CD14-positive monocyte (primary cell): ENCODE results near the gene IKZF2. TPM values are rescaled to one million over a fixed set of nuclear protein-coding genes. Genes with fewer than 3 reads are reported as not detected.

Experiments used
- DNase-seq, 3 donors: peaks; one replicate each; pipeline ENCODE4 v3.0.0-alpha.2; 2011 to 2022
- H2AFZ ChIP-seq: 2 replicates; pipeline ENCODE4 v1.6.0; 2012; ENCODE audit warnings: mild to moderate bottlenecking, low read depth, low read length, inconsistent platforms; ENCODE audit not compliant: insufficient read depth, poor library complexity, severe bottlenecking
- H3K27ac ChIP-seq, 2 donors: 1 replicate in 1 of 2; 2 replicates in 1 of 2; pipeline ENCODE4 v1.5.1; 2012 to 2013; ENCODE audit warnings: low read length in 2 of 2, control low read depth in 1 of 2, inconsistent platforms in 1 of 2, low read depth in 1 of 2, mild to moderate bottlenecking in 1 of 2
- H3K27me3 ChIP-seq, 2 donors: one replicate each; pipeline versions ENCODE4 v1.6.0 to v1.6.1; 2011 to 2013; ENCODE audit warnings: low read length in 2 of 2; ENCODE audit not compliant: control insufficient read depth in 2 of 2, insufficient read depth in 2 of 2
- H3K36me3 ChIP-seq, 2 donors: replicated peaks in 1 of 2; 1 replicate in 1 of 2; 2 replicates in 1 of 2; pipeline versions ENCODE4 v1.5.1 to v1.6.1; 2012 to 2013; ENCODE audit warnings: low read length in 2 of 2, control low read depth in 1 of 2, inconsistent platforms in 1 of 2, mild to moderate bottlenecking in 1 of 2; ENCODE audit not compliant: insufficient read depth in 2 of 2, control insufficient read depth in 1 of 2
- H3K4me1 ChIP-seq, 2 donors: 1 replicate in 1 of 2; 2 replicates in 1 of 2; pipeline versions ENCODE4 v1.5.1 to v1.6.1; 2012 to 2013; ENCODE audit warnings: low read length in 2 of 2, control low read depth in 1 of 2, inconsistent platforms in 1 of 2, mild to moderate bottlenecking in 1 of 2, moderate library complexity in 1 of 2; ENCODE audit not compliant: insufficient read depth in 2 of 2, control insufficient read depth in 1 of 2
- H3K4me2 ChIP-seq: replicated peaks from 2 replicates; pipeline ENCODE3; 2012; ENCODE audit warnings: low read length, moderate library complexity, mild to moderate bottlenecking; ENCODE audit not compliant: poor library complexity, severe bottlenecking; ENCODE audit errors: extremely low read depth
- H3K4me3 ChIP-seq, 3 experiments: fragments of 200-600 bp in 1 of 3; sonication (generic) in 1 of 3; replicated peaks in 1 of 3; 1 replicate in 2 of 3; 2 replicates in 1 of 3; pipeline ENCODE4 v1.5.1; 2011 to 2013; ENCODE audit warnings: low read length in 3 of 3, mild to moderate bottlenecking in 3 of 3, control low read depth in 2 of 3, low read depth in 2 of 3, inconsistent platforms in 1 of 3, moderate library complexity in 1 of 3
- H3K79me2 ChIP-seq: 2 replicates; pipeline ENCODE4 v1.6.0; 2012; ENCODE audit warnings: mild to moderate bottlenecking, control low read depth, inconsistent platforms, low read length, moderate library complexity; ENCODE audit not compliant: insufficient read depth
- H3K9ac ChIP-seq: 2 replicates; pipeline ENCODE4 v1.6.0; 2017; ENCODE audit warnings: low read length, mild to moderate bottlenecking; ENCODE audit not compliant: insufficient read depth, poor library complexity, severe bottlenecking
- H3K9me3 ChIP-seq, 2 donors: replicated peaks in 1 of 2; 1 replicate in 1 of 2; 2 replicates in 1 of 2; pipeline versions ENCODE4 v1.5.1 to v1.6.1; 2012 to 2013; ENCODE audit warnings: low read length in 2 of 2, control low read depth in 1 of 2; ENCODE audit not compliant: control insufficient read depth in 1 of 2, insufficient read depth in 1 of 2
- H4K20me1 ChIP-seq: 2 replicates; pipeline ENCODE4 v1.6.0; 2012; ENCODE audit warnings: mild to moderate bottlenecking, low read length, control low read depth, moderate library complexity; ENCODE audit not compliant: insufficient read depth
- H3K27ac Mint-ChIP-seq, 7 donors: one replicate each; pipeline ENCODE4 v1.8.0; 2020; ENCODE audit warnings: mild to moderate bottlenecking in 7 of 7, mixed read lengths in 7 of 7, moderate library complexity in 6 of 7, inconsistent platforms in 2 of 7
- H3K27me3 Mint-ChIP-seq, 3 donors: one replicate each; pipeline ENCODE4 v1.8.0; 2021 to 2022; ENCODE audit warnings: low read depth in 3 of 3, mild to moderate bottlenecking in 3 of 3, mixed read lengths in 3 of 3, moderate library complexity in 3 of 3, inconsistent platforms in 1 of 3
- H3K36me3 Mint-ChIP-seq, 2 donors: one replicate each; pipeline ENCODE4 v1.8.0; 2020; ENCODE audit warnings: mixed read lengths in 2 of 2, inconsistent platforms in 1 of 2, mild to moderate bottlenecking in 1 of 2
- H3K4me1 Mint-ChIP-seq: one replicate; pipeline ENCODE4 v1.8.0; 2020; ENCODE audit warnings: mild to moderate bottlenecking, mixed read lengths
- H3K4me3 Mint-ChIP-seq, 2 donors: one replicate each; pipeline ENCODE4 v1.8.0; 2020; ENCODE audit warnings: mild to moderate bottlenecking in 2 of 2, mixed read lengths in 2 of 2, moderate library complexity in 1 of 2
- H3K9me3 Mint-ChIP-seq, 7 donors: one replicate each; pipeline ENCODE4 v1.8.0; 2020 to 2022; ENCODE audit warnings: mixed read lengths in 7 of 7, mild to moderate bottlenecking in 6 of 7, moderate library complexity in 6 of 7, inconsistent platforms in 2 of 7
- WGBS: methylation state at CpG from one replicate; pipeline ENCODE4 v1.1.5; 2013; ENCODE audit warnings: missing lambda C conversion rate; ENCODE audit not compliant: insufficient coverage; 5-methylcytosine and 5-hydroxymethylcytosine counted together
- intact Hi-C, 2 donors: fragments of 100-400 bp; cut with micrococcal nuclease; formaldehyde crosslinking; loops; one replicate each; pipeline versions ENCODE4 v1.15.0 to v1.15.1; 2023
- polyA plus RNA-seq, 3 donors: library from polyadenylated mRNA; depleted of rRNA in 1 of 3; unstranded in 2 of 3; stranded (reverse) in 1 of 3; fragments of 300-500 nt in 2 of 3; fragments of >200 nt in 1 of 3; fragmentation: Illumina TruSeq in 2 of 3; gene quantifications; 1 replicate in 2 of 3; 2 replicates in 1 of 3; pipeline ENCODE4 v1.2.3, GENCODE V29; 2012 to 2021
- TF ChIP-seq, protein P1 (sequence below): fragments of 200-600 bp; IDR thresholded peaks from one replicate; pipeline ENCODE4 v1.8.0; 2022; ENCODE audit warnings: antibody characterized with exemption, mild to moderate bottlenecking

IKZF2 gene
- polyA plus RNA-seq, 3 donors: 0.10 to 0.12 (median 0.11) TPM

- H3K27ac ChIP-seq: no peak overlapping the region
- peaks cover 0 to 3% (median 0%) of the 10 kb centered on the region in 3 donors for H3K27me3 Mint-ChIP-seq
- H3K36me3 ChIP-seq: no peaks in the 10 kb centered on the region
- H3K79me2 ChIP-seq: no peaks in the 10 kb centered on the region
- H4K20me1 ChIP-seq: no peaks in the 10 kb centered on the region
- H3K27ac Mint-ChIP-seq: no peak overlapping the region
- no peaks in the 10 kb centered on the region for H3K4me1 Mint-ChIP-seq
- no peak overlapping the region for H3K4me3 Mint-ChIP-seq
- no peak overlapping the region for H2AFZ ChIP-seq
- H3K9me3 Mint-ChIP-seq: peaks cover 0 to 2% (median 0%) of the 10 kb centered on the region in 7 donors
- H3K9me3 ChIP-seq: no peaks in the 10 kb centered on the region
- no peaks in the 10 kb centered on the region for H3K27me3 ChIP-seq
- WGBS: no CpG with 5 or more reads among the region's 2 CpGs
- no peak for DNase-seq
- H3K4me1 ChIP-seq: no peaks in the 10 kb centered on the region
- no peak overlapping the region for H3K4me3 ChIP-seq
- intact Hi-C loops: no loop called here
- no peaks in the 10 kb centered on the region for H3K36me3 Mint-ChIP-seq
- H3K4me2 ChIP-seq: no peak overlapping the region
- no peak overlapping the region for H3K9ac ChIP-seq
- TF ChIP-seq, protein P1, sequence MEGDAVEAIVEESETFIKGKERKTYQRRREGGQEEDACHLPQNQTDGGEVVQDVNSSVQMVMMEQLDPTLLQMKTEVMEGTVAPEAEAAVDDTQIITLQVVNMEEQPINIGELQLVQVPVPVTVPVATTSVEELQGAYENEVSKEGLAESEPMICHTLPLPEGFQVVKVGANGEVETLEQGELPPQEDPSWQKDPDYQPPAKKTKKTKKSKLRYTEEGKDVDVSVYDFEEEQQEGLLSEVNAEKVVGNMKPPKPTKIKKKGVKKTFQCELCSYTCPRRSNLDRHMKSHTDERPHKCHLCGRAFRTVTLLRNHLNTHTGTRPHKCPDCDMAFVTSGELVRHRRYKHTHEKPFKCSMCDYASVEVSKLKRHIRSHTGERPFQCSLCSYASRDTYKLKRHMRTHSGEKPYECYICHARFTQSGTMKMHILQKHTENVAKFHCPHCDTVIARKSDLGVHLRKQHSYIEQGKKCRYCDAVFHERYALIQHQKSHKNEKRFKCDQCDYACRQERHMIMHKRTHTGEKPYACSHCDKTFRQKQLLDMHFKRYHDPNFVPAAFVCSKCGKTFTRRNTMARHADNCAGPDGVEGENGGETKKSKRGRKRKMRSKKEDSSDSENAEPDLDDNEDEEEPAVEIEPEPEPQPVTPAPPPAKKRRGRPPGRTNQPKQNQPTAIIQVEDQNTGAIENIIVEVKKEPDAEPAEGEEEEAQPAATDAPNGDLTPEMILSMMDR: no peak
Measured at GRCh38 chr2:212995920-212996319, 155.5 kb downstream of the IKZF2 start.

DNA sequence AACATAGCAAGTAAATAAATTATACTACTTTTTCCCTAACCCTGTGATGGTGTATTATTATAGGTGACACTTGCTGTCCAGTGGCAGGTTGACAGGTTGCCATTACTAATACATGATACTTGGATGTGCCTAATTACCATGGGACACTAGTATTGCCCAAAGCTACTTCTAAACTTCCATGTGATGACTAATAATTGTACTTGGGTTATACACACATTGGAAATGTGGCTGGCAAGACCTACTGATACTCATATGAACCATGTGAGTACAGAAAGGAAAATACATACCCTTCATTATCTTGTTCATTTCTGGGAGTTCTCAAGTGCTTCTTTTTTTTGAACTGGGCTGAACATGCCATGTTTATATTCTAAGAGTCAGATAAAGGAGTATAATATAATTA, 156.4 kb downstream of the IKZF2 start:
- H3K27ac ChIP-seq: no peak overlapping the region
- H3K9me3 Mint-ChIP-seq: peaks cover 0 to 2% (median 0%) of the 10 kb centered on the region in 7 donors
- no peaks in the 10 kb centered on the region for H3K4me1 Mint-ChIP-seq
- no peaks in the 10 kb centered on the region for H3K4me1 ChIP-seq
- no peak overlapping the region for H3K4me3 Mint-ChIP-seq
- H3K36me3 ChIP-seq: no peaks in the 10 kb centered on the region
- DNase-seq: no peak
- H3K4me2 ChIP-seq: no peak overlapping the region
- no peaks in the 10 kb centered on the region for H3K9me3 ChIP-seq
- peaks cover 0 to 3% (median 0%) of the 10 kb centered on the region in 3 donors for H3K27me3 Mint-ChIP-seq
- H3K27ac Mint-ChIP-seq: no peak overlapping the region
- intact Hi-C loops: no loop called here
- no peaks in the 10 kb centered on the region for H3K79me2 ChIP-seq
- no peak overlapping the region for H2AFZ ChIP-seq
- H3K9ac ChIP-seq: no peak overlapping the region
- no peaks in the 10 kb centered on the region for H3K36me3 Mint-ChIP-seq
- TF ChIP-seq, protein P1: no peak
- H3K4me3 ChIP-seq: no peak overlapping the region
- no peaks in the 10 kb centered on the region for H3K27me3 ChIP-seq
- no peaks in the 10 kb centered on the region for H4K20me1 ChIP-seq
